ENCODE data around the gene PDE11A.

The PDE11A gene

DNA sequence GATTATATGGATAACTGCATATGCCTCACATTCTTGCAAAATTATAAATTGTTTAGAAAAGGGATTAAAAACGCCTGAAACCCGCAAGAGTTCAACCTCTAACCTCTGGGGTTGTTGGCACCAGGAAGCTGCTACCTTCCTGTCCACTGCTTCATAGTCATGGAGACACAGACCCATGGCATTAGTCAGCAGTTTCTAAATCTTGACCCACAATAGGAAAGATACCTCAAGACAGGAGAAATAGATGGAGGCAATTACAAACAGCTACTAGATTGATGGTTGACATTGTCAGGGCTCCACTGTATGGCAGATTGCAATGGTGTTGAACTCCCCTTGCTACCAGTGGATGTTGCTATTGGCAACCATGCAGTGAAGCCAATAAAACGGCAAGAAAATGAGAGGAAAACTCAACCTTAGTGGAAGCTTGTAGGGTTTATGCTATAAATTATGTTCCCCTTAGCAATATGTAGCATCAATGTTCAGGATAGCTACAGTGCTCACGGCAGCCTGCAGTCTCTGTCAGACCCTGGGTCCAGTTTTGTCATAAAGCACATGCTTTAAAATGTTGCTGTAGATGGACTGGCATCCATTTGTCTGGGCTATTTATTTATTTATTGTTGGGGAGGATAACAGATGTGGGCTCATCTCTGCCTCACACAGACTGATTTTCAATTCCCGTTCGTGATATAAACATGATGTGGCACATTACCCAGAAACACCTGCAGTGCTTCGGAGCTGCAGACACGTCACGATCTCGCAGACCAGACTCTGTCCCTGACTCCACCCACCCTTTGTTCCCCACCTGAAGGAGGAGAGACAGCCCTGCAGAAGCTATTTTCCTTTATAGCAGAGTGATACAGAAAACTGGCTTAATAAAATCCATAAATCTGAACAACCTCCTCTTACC lies 446.6 kb downstream of the PDE11A start:
- DNase-seq (ENCODE audit: low read depth) = no peak

DNA sequence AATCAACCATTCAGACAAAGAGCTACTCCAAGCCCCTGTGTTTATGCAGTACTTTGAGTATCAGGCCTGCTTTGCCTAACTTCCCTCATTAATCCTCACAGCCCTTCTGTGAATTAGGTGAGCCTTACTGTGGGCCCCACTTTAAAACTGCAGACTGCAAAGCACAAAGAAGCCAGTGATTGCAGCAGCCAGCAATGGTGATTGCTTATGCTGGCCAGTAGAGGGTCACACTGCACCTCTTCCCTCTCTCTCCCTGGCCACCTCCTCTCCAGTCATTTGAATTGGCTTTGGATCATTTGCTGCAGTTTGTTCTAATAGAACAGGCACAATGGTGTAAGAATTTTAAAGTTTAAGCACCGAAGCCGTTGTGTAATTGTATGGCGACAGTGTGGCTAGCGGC lies 450.1 kb downstream of the PDE11A start:
- DNase-seq (ENCODE audit: low read depth) = no peak

DNA sequence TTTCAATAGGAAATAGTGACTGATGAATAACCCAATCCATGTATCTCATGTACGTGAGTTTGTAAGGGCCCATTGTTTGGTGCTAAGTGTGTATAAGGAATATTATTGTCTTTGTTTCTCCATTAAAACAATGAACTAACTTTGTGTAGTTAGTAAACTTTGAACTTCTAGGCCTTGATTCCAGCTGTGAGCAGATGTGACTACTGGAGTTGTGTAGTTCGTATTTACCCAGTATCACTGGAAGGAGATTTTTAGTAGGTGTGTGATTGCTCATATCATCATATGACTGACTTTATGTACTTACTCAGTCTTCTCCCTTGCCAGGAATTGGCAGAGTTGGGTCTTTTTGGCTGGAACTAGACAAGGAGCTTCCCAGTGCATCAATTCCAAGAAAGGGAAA lies 452.6 kb downstream of the PDE11A start:
- no peak for DNase-seq (ENCODE audit: low read depth)

DNA sequence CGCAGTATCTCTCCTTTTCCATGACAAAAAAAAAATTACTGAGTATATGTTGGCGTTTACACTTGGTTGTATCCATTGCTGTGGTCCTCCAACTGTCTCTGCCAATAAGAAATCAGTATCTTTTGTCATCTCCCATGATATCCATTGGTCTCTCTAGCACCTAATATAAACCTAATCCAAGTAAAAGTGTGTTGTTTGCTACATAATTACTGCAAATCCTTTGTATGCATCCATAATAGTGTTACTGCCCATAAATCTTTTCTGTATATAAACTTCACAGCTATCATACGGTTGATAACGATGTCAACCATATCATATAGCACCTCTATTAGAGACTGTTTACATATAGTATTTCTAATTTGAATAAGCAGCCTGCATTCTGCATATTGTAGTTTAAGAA lies 453.1 kb downstream of the PDE11A start:
- no peak for DNase-seq (ENCODE audit: low read depth)

DNA sequence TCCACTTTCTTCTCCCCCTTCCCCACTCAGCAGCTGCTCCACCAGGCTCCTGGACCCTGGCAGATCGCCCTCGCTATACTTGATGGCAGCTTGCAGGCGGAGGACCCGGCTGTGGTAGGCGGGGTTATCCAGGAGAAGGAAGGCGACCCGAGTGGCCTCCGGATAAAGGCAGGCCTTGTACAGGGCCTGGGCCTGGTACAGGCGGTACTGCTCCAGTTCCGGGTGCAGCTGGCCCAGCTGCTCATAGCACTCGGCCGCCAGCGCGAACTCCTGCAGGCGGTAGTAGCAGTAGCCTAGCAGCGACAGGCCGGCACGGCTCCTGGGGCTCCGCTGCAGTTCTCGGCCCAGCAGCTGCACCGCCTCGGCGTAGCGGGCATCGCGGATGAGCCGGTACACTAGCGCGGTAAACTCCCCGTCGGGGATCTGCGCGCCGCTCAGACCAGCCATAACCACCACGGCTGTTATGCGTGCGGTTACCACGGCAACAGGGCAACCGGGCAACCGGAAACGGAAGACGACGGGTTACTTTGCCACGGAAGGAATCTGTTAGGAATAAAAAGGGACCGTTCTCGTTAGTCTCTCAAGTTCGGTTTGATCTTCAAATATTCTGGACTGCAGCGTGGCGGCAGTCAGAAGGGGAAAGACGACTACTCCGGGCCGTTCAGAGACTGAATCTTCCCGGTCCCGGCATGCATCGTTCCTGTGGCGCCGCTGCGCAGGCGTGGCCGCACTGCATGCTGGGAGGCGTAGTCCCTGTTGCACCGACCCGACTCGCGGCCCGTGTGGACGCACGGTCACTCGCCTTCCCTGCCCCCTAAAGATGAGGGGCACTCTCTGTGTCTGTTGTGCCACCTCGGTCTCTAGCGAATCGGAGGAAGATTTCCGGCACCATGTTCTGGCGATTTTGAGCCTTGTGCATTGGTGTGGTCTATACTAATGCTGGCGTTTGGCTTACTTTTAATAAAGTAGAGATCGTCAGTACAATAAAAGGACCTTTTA lies 454.0 kb downstream of the PDE11A start:
- DNase-seq (ENCODE audit: low read depth) = peak; percentile 85

DNA sequence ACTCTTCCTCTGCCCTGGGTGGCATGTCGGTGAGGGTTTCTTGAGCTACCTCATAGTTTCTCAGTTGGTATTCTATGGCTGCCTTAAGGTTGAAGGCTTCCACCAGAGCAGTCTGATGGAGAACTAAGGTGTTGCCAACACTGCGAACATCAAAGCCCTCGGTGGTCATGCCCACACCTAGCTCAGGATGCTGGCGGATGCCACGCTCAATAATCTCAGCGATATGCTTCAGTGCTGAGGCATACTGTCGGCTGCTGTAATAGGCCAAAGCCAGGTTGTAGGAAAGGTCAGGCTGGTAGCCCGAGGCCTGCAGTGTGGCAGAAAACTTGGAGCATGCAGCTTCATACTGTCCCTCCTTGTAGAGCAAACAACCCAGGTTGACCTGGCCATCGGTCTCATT lies 454.7 kb downstream of the PDE11A start:
- no peak for DNase-seq (ENCODE audit: low read depth)

DNA sequence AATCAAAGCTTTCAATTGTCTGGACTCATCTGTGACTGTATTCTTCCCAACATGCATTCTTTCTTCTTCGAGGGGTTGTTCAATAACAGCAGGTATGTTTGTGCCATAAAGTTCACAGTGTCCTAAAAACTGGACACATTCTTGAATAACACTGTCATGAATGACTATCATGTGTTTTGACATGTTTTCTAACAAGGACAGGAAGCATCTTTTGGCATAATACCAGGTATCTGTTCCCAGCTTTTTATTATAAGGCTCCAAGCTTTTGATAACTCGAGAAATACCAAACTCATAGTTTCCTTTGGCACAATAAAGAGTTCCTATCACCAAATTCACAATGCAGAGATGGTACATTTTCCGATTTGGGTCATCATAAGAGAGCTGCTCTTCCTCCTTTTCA lies 455.8 kb downstream of the PDE11A start:
- no peak for DNase-seq (ENCODE audit: low read depth)

DNA sequence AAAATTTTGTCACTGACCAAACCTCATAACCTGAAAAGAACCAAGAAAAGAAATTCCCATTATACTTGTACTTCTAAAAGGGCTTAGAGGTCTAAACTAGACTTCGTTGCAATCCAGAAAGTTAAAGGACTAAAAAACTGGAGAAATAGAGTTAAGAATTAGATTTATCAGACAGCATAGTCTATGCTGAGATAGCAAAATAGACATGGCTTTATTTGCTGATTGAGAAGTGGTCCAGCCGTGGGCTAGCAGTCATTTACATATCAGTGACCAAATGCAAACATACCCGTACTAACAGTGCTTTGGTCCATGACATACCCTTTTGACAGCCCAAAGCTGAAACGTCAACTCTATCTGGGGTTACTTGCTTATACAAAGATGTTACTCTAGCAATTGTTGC lies 456.5 kb downstream of the PDE11A start:
- DNase-seq (ENCODE audit: low read depth) = no peak

DNA sequence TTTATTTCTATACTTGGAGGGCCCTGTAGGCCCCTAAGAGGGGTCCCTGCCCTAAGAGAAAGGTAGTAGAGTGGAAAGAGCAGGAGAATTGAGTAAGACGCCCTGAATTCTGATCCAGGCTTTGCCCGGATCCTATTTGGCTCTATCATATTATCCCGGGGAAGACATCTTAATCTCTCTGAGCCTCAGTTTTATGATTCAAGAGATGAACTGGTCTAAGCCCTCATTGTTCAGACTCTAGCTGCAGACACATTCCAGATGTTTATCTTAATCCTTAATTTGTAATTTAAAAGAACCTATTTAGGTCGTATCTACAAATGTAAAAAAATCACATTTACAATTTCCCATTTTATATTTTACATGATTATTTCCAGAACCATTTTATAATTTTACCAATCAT lies 459.9 kb downstream of the PDE11A start:
- DNase-seq (ENCODE audit: low read depth) = no peak

DNA sequence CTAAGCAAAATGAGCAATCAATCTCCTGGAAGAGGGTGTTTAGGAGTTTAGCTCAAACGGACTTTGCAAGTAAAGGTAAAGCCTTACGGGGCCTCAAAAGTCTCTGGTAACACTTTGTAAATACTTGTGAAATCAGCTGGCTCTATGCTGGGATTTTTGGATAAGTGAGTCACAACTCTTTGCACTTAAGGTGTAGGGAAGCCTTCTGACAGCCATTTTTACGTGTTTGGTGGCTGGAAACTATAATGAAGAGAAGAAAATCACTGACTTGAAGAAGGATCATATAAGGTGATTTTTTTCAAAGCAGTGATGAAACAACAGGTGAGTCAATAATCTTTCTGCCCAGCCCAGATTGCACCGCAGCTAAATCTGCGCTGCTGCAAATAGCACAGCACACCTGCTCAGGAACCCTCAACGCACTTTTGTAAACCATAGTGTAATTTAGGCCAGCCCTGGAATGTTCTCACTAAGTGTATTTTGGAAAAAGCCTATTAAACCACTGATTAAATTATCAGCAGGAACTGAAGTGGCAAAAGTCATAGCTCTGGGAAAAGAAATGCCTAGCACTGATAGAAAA lies 461.2 kb downstream of the PDE11A start:
- DNase-seq (ENCODE audit: low read depth) = no peak

DNA sequence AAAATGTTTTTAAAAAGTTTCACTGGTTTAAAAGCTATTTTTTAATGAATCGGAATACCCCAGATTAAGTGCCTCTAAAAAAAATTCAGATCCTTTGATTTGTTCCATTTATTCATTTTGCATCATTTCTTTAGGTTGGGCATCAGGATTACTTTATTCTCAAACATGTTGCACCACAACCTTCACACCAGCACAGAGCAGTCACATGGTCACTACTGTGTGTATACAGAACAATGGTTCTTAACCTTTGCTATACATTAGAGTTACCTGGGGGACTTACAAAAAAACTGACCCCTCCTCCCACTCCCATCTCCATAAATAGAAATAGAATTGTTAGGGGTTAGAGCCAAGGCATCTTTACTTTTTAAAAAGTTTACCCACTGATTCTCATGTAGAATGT lies 461.8 kb downstream of the PDE11A start:
- DNase-seq (ENCODE audit: low read depth) = no peak

DNA sequence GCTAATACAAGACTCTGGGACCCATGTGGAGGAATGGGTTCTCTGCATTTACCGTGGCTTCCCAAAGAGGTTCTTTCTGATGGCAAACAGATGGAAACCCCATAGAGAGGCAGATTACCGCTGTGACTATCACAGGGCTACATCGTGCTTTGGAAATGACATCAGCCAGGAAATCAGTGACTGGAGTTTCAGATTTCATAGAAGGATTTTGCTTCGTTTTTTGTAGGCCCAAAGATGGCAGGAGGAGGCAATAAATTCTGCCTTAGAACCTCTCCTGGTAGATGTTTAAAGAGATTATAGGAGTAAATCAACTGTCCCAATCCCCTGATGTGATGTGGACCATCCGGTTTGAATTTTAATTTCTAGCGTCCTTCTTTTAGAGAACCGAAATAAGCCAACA lies 465.9 kb downstream of the PDE11A start:
- no peak for DNase-seq (ENCODE audit: low read depth)

DNA sequence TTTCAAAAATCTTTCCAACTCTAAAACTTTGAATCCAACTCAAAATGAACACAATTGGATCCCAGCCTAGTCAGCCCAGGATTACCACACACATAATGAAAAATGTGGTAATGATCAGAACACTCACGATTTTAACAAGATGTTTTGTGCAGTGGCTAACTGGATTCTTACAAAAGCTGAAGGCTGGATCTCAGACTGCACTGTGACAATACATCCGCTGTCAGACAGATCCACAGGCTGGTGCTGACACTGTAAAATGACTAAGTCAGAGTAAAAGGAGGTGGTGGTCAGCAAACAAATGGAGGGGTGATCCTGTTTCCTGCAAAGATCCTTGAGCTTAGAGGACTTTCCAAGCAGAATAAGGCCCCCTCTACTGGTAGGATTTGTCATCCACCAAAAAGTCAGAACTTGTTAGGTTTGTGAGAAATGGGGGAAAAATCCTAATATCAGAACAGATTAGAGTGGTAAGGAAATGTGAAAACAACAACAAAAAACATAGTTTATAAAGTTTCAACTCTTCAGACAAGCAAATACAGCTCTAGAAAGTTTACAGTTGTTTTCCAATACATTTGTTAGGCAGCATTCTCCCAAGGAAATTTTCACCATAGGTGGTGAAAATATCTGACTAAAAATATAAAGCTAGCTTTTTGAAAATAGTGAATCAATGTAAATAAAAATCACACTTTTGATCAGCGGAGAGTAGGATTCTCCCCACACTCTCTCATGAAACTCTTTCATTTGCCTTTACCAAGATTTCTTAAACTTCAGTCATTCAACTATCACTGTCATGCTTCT lies 468.1 kb downstream of the PDE11A start:
- DNase-seq (ENCODE audit: low read depth) = no peak

DNA sequence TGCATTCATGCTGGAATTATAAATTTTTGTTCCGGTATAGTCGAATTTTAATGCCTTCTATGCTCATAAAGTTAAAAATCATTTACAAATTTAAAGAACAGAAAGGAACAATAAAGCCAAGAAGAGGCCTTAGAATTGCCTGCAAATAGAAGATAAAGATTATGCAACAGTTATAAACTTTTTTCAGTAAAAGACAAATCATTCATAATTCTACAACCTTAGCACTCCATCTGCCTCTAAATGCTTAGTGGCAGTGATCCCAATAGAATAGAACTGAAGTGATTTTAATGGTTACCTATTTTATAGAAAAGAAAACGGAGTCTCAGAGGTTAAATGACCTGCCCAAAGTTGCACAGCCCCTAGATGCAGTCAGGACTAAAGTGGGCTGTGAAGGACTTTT lies 468.8 kb downstream of the PDE11A start:
- DNase-seq (ENCODE audit: low read depth) = no peak

DNA sequence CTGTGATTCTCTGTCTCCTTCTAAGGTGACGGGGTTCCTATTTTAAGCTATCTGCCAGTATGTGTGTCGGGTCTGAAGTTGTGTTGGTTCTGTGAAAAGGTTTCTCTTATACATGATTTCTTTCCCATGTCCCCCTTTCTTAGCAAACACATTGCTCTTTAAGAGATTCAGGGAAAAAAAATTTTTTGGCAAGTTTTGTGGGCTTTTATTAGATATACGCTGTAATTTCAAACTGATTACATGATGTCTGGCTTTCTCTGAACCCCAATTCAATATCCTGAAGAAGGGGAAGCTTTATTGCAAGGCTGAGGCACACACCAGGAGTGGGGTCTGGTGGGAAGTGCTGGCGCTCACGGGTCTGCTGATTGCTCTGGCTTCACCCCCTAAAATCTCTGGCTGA lies 469.4 kb downstream of the PDE11A start:
- no peak for DNase-seq (ENCODE audit: low read depth)

DNA sequence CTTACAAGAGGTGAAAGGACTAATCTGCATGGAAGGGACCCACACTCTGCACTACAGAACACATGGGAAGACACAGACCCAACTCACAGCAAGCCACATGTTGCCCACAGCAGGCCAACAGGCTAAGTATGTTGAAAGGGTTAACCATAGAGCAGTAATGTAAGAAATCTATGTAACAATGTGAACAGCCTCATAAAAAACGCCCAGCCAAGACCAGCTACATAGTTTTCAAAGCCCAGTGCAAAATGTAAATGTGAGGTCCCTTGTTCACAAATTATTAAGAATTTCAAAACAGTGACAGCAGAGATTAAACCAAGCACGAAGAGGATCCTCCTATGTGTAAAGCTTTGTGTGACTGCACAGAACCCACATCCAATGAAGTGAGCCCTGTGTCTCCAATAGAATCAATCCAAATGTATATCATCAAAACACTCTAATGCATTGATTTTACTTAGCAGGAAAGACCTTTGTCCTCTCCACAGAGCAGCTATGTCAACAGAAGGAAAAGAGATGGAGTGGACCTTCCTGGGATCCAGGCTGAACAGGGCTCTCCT lies 469.9 kb downstream of the PDE11A start:
- DNase-seq (ENCODE audit: low read depth) = no peak

DNA sequence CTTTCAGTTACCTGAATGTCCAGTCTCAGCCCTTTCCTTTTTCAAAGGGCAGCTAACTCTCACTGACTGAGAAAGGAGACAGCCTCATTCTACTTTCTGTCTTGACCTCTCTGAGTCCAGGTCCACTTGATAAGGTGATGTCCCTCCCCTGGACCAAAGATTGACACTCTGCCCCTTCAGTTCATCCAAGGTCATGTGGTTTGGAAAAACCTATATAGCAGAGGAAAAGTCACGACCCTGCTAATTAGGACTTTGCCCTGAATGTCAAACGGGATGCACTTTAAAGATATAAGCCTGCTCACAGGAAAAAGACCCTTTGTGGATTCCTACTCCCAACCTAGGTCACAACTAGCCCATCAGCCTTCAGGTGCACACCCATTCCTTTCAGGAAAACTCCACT lies 471.7 kb downstream of the PDE11A start:
- DNase-seq (ENCODE audit: low read depth) = no peak

DNA sequence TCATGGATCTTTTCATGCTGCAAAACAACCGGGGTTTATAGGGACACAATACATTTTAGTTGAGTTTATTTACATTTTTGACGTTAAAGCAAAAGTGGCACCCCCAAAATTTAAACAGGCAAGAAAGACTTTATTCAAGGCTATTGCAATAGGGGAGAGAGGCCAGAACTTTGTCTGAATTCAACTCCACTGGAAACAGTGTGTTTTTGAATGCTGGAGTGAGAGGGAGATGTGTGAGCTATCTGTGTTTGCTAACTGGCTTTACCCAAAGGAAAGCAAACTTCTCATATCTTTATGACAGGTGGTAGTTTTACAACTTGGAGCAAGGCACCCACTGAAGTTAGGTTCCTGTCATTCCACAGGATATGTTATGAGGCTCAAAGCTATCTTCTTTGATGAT lies 472.6 kb downstream of the PDE11A start:
- DNase-seq (ENCODE audit: low read depth) = no peak

DNA sequence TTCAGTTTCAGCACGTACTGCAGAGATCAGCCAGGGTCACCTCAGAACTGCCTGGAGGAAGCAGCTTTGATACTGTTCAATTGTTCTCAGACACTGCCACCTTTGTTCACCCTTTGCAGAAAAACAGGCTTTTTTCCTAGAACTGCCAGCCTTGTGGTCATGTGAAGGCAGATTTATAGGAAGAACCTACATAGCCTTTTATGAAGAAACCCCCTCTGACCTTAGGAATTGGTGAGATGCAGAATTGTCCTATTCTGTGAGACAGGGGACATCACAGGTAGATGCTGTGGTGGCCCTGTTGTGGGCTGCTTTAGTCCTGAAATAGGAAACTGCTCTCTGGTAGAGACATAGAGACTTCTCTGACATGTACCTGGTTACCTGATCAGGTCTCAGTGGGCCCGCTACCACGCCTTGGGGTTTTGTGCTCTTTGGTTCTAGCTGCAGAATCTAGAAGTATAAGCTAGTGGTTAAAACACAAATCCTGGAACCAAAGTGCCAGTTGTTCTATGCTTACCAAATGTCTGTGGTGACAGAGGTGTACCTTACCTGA lies 473.4 kb downstream of the PDE11A start:
- DNase-seq (ENCODE audit: low read depth) = no peak

DNA sequence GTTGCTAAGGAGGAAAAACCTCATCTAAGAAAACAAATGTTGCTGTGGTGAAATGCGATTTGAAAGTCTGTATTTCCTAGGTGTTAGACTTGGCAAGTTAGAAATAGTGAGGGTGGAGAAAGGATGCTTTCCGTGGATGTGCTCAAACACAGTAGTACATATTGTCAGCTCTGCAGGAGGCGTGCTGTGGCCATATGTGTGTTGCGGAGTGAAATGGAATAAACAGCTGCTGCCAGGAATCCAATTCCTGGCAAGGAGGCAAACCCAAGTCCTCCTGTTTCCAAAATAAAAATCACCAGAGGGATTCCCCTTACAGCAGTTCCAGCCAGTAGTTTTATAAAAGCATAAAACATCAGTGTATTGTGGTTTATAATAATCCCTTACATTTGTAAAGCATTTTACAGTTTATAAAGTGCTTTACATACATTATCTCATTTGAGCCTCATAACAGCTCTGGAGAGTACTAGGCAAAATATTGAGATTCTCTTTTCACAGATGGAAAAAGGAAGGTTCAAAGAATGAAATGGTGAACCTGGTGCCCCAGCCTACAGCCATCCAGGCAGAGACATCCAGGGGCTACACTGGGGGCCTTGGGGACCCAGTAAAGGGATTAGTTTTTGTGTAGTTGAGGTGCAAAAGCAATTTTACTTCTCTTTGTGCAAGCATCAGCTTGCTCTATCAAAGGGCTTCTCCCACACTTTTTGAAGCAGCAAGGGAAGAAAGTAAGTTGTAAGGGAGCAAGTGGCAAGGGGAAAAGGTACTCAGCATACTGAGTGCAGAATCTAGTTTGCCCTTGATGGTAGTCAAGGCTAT lies 474.0 kb downstream of the PDE11A start:
- no peak for DNase-seq (ENCODE audit: low read depth)

Data from activated T-cell treated with anti-CD3 and anti-CD28 coated beads for 1 hour (primary cell).